ENCODE results near the gene SEMA5A. TPM values are rescaled to one million over a fixed set of nuclear protein-coding genes. Genes with fewer than 3 reads are reported as not detected.

Gene SEMA5A
- total RNA-seq, 1 experiment from 2014 or later: 0.15 TPM

- H3K9me3 ChIP-seq (ENCODE audit: control insufficient read depth, insufficient read depth, low read depth, low read length): no peaks in the 10 kb centered on the region
- H3K36me3 ChIP-seq (ENCODE audit: control insufficient read depth, insufficient read depth, low read length): no peaks in the 10 kb centered on the region
- no peaks in the 10 kb centered on the region for H3K4me1 ChIP-seq (ENCODE audit: control insufficient read depth, insufficient read depth, low read length)
- POLR2A ChIA-PET: no interaction called here
- CTCF ChIA-PET: interaction anchor here (0.6 kb wide), 1 partner anchor 762 kb away, joined by 3 read pairs; no protein-coding TSS in a partner anchor
- no peak overlapping the region for H3K27ac ChIP-seq (ENCODE audit: low read length)
- intact Hi-C loops (cut with micrococcal nuclease; ENCODE audit: unreplicated experiment) (no loop called here), in situ Hi-C loops (cut with HindIII; ENCODE audit: low pct_unique_long_range_greater_than_20kb, low sequenced_read_pairs) (no loop called here)
- no peak for TF ChIP-seq REST (IDR thresholded peaks at IDR 0.05; ENCODE audit: insufficient read depth in 1 of 2, low read depth in 2 of 2, low read length in 1 of 2)
- TF ChIP-seq CTCF (IDR thresholded peaks at IDR 0.05): no peak
- TF ChIP-seq SIN3A (IDR thresholded peaks at IDR 0.05; ENCODE audit: borderline replicate concordance, insufficient read depth, low read depth, low read length): no peak
- no peak for TF ChIP-seq TCF7L2 (IDR thresholded peaks at IDR 0.05; ENCODE audit: low read depth, low read length)
- no peak for TF ChIP-seq POLR2AphosphoS5 (IDR thresholded peaks at IDR 0.05; ENCODE audit: low read depth, low read length)
- no peak for DNase-seq (ENCODE audit: low read depth, low spot score)
- H3K27me3 ChIP-seq (ENCODE audit: control insufficient read depth, insufficient read depth, low read length): no peaks in the 10 kb centered on the region
- no peak for ATAC-seq
- no TSS peak for BruUV-seq (replicated peaks)
- no peak overlapping the region for H3K4me3 ChIP-seq (ENCODE audit: low read depth in 2 of 2, low read length in 2 of 2)
These were observed 130.8 kb downstream of the SEMA5A start for GRCh38 chr5:9415091-9415490.

- ATAC-seq: no peak
- H3K36me3 ChIP-seq (ENCODE audit: control insufficient read depth, insufficient read depth, low read length): no peaks in the 10 kb centered on the region
- in situ Hi-C loops (cut with HindIII; ENCODE audit: low pct_unique_long_range_greater_than_20kb, low sequenced_read_pairs) (no loop called here), intact Hi-C loops (cut with micrococcal nuclease; ENCODE audit: unreplicated experiment) (no loop called here)
- CTCF ChIA-PET: no interaction called here
- no peak for TF ChIP-seq CTCF (IDR thresholded peaks at IDR 0.05)
- no peak for TF ChIP-seq REST (IDR thresholded peaks at IDR 0.05; ENCODE audit: insufficient read depth in 1 of 2, low read depth in 2 of 2, low read length in 1 of 2)
- TF ChIP-seq SIN3A (IDR thresholded peaks at IDR 0.05; ENCODE audit: borderline replicate concordance, insufficient read depth, low read depth, low read length): no peak
- TF ChIP-seq TCF7L2 (IDR thresholded peaks at IDR 0.05; ENCODE audit: low read depth, low read length): no peak
- TF ChIP-seq POLR2AphosphoS5 (IDR thresholded peaks at IDR 0.05; ENCODE audit: low read depth, low read length): no peak
- H3K27ac ChIP-seq (ENCODE audit: low read length): no peak overlapping the region
- no peaks in the 10 kb centered on the region for H3K9me3 ChIP-seq (ENCODE audit: control insufficient read depth, insufficient read depth, low read depth, low read length)
- no peak for DNase-seq (ENCODE audit: low read depth, low spot score)
- no peaks in the 10 kb centered on the region for H3K4me1 ChIP-seq (ENCODE audit: control insufficient read depth, insufficient read depth, low read length)
- BruUV-seq (replicated peaks): no TSS peak
- no peaks in the 10 kb centered on the region for H3K27me3 ChIP-seq (ENCODE audit: control insufficient read depth, insufficient read depth, low read length)
- H3K4me3 ChIP-seq (ENCODE audit: low read depth in 2 of 2, low read length in 2 of 2): no peak overlapping the region
- POLR2A ChIA-PET: no interaction called here
These were observed 134.7 kb downstream of the SEMA5A start for GRCh38 chr5:9411142-9411541.
